AG04449 (cell line): ENCODE results near the gene LTBP2.

ENCODE experiments used
- CTCF ChIA-PET: fragments of 350-600 bp; formaldehyde crosslinking; extraction: SDS; loops from one replicate; lab custom pipeline; 2021; ENCODE audit warnings: antibody characterized with exemption; lab: Yijun Ruan, JAX
- POLR2A ChIA-PET: fragments of 400-600, 350-600 bp; formaldehyde crosslinking; extraction: SDS; loops from one replicate; lab custom pipeline; 2020; ENCODE audit warnings: antibody characterized with exemption, inconsistent platforms; lab: Yijun Ruan, JAX
- DNase-seq: peaks from one replicate; pipeline ENCODE4 v3.0.0-alpha.2; 2010; ENCODE audit warnings: low read depth, low spot score
- H3K4me3 ChIP-seq: 2 replicates; pipeline ENCODE4 v1.5.1; 2011; ENCODE audit warnings: low read depth, mild to moderate bottlenecking, control low read depth, low read length
- TF ChIP-seq, protein P1 (sequence below): IDR thresholded peaks from one replicate; pipeline ENCODE4 v1.5.1; 2011; ENCODE audit warnings: mild to moderate bottlenecking, moderate library complexity, low read length, control low read depth, inconsistent platforms; ENCODE audit not compliant: insufficient read depth; ENCODE audit errors: missing control alignments

The LTBP2 gene

DNA sequence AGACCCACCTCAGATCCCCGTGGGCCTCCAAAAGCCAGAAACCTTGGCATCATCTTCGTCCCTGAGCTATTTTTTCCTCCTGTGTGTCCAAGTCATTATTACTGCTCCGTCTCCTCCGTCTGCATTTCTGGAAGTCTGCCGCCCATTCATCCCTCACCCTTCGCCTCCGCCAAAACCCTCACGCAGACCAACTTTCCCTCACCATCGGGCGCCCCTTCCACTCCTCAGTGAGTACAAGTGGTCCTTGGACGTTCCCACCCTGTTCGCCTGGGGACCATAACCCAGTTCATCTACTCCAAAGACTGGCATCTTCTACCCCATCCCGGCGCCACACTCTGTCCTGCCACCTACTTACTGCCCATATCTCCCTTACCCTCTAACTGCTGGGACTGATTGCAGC, 3.7 kb upstream of the LTBP2 start:
- CTCF ChIA-PET, result interaction anchor here (0.8 to 5.2 kb wide), 23 partner anchors 9 to 245 kb away, joined by 3 to 27 read pairs (median 4); no protein-coding TSS in a partner anchor
- H3K4me3 ChIP-seq, result no peak overlapping the region
- no peak for DNase-seq
- TF ChIP-seq, protein P1, sequence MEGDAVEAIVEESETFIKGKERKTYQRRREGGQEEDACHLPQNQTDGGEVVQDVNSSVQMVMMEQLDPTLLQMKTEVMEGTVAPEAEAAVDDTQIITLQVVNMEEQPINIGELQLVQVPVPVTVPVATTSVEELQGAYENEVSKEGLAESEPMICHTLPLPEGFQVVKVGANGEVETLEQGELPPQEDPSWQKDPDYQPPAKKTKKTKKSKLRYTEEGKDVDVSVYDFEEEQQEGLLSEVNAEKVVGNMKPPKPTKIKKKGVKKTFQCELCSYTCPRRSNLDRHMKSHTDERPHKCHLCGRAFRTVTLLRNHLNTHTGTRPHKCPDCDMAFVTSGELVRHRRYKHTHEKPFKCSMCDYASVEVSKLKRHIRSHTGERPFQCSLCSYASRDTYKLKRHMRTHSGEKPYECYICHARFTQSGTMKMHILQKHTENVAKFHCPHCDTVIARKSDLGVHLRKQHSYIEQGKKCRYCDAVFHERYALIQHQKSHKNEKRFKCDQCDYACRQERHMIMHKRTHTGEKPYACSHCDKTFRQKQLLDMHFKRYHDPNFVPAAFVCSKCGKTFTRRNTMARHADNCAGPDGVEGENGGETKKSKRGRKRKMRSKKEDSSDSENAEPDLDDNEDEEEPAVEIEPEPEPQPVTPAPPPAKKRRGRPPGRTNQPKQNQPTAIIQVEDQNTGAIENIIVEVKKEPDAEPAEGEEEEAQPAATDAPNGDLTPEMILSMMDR, result no peak
- POLR2A ChIA-PET, result interaction anchor here (0.8 to 2.0 kb wide), 6 partner anchors 41 to 148 kb away, joined by 3 to 18 read pairs (median 5); partner anchors contain the start of gene YLPM1

DNA sequence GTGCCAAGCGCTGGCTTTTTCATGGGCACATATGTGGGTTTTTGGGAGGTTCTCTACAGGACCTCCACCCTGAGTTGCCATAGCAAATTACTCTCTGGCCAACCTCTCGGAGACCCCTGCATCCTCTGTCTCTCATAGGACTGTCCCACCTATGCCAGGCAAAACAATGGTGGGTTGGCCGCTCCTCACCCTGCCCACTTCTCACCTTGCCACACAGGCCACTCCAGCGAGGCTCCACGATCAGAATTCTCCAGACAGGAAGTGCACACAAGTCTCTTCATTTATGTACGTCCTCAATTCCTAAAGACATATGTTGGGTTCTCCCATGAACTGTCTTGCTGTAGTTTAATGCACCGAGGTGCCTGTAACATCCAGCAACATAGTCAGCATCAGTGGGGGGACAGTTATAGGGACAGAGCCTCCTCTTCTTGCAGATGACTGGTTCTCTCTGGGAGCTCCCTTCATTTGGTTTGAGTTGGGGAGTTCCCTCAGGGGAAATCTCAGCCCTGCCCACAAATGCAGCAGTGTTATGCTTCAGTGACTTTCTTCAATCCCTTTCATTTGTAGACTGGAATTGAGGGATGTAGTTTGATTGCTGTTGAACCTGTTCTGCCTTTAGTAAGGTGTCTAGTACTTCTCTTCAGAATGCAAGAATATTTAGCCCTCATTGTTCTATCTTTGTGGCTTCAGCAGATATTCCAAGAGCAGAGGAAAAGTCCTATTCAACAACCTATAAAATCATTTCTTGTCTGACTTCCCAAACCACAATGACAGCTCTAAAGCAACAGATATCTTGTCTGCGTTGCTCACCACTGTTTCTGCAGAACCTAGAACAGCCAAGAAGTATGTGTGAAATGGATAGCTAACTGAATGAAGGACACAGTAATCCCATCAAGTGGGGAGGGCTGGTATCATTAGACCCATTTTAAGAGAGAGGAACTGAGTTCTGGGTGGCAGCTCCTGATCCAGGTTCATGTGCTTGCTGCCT, 2.8 kb upstream of the LTBP2 start:
- ChIA-PET POLR2A (interaction anchor here (0.6 to 0.9 kb wide), 3 partner anchors 43 to 149 kb away, joined by 3 to 5 read pairs (median 4); no protein-coding TSS in a partner anchor), CTCF (interaction anchor here (0.8 to 3.1 kb wide), 20 partner anchors 8 to 246 kb away, joined by 3 to 11 read pairs (median 3); no protein-coding TSS in a partner anchor)
- TF ChIP-seq, protein P1, result no peak
- DNase-seq, result no peak
- H3K4me3 ChIP-seq, result no peak overlapping the region

DNA sequence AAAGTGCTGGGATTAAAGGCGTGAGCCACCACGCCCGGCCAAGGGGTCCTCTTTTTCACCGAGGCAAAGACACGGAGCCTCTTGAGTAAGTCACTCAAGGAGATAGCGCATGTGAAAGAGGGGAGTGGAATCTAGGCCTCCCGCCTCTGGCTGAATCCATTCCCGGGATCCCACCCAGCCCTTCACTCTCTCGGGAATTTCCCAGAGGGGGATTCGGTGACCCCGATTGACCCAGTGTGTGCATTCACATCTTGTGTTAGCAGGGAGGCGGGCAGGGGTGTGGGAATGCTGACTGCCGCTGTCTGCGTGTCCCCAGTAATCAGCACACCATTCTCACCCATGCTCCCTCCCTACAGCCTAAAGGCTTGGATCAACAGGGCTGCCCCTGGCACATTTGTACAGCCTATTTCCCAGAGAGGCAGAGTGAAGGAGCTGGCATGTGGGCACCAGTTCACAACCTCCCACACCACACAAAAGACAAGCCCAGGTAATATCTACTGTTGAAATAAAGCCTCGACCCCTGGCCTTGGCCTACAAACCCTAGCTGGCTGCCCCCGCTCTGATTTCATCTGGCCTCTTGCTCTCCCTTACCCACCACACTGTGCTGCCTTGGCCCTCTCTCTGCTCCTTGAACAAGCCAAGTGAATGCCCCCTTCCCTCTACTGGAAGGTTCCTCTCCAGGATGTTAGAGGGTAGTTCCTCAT, 1.3 kb upstream of the LTBP2 start:
- TF ChIP-seq, protein P1, result no peak
- H3K4me3 ChIP-seq, result no peak overlapping the region
- POLR2A ChIA-PET, result interaction anchor here (1.0 to 1.9 kb wide), 2 partner anchors 21 to 150 kb away, joined by 3 to 9 read pairs; partner anchors contain the start of gene YLPM1
- no peak for DNase-seq
- CTCF ChIA-PET, result interaction anchor here (0.6 to 12.5 kb wide), 34 partner anchors 8 to 244 kb away, joined by 3 to 318 read pairs (median 6); partner anchors contain the start of genes AREL1, FCF1 and YLPM1

DNA sequence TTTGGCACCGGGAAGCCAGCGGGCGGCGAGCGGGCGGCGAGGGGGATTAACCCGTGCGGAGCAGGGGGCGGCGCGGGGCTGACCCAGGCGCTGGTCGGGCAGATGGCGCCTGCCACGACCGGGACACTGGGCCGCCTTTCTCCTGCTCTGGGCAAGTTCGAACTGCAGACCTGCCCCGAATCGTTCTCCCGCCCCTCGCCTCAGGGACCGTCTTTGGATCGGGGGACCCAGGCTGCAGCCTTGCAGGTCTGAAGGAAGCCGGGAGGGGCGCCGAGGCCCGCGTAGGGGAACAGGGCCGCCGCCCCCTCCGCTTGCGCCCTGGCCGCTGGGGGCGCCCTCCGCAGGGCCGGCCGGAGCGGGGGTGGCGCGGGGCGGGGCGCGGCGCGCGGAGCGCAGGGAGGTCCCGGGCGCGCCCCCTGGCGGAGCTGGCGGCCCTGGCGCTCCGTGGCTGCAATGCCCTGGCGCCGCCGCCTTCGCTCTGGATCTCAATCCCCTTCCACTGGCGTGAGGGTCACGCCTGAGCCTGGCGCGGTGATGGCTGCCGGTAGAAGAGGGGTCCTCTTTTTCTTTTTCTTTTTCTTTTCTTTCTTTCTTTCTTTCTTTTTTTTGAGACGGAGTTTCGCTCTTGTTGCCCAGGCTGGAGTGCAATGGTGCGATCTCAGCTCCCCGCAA, 449 bp upstream of the LTBP2 start:
- no peak for DNase-seq
- TF ChIP-seq, protein P1, result peak; percentile 73
- CTCF ChIA-PET, result interaction anchor here (0.6 to 12.5 kb wide), 60 partner anchors 7 to 293 kb away, joined by 3 to 318 read pairs (median 4); partner anchors contain the start of genes AREL1, FCF1 and YLPM1
- H3K4me3 ChIP-seq, result peak overlapping the region; percentile 67
- POLR2A ChIA-PET, result interaction anchor here (0.5 to 1.9 kb wide), 4 partner anchors 22 to 151 kb away, joined by 3 to 9 read pairs (median 4); partner anchors contain the start of gene YLPM1

DNA sequence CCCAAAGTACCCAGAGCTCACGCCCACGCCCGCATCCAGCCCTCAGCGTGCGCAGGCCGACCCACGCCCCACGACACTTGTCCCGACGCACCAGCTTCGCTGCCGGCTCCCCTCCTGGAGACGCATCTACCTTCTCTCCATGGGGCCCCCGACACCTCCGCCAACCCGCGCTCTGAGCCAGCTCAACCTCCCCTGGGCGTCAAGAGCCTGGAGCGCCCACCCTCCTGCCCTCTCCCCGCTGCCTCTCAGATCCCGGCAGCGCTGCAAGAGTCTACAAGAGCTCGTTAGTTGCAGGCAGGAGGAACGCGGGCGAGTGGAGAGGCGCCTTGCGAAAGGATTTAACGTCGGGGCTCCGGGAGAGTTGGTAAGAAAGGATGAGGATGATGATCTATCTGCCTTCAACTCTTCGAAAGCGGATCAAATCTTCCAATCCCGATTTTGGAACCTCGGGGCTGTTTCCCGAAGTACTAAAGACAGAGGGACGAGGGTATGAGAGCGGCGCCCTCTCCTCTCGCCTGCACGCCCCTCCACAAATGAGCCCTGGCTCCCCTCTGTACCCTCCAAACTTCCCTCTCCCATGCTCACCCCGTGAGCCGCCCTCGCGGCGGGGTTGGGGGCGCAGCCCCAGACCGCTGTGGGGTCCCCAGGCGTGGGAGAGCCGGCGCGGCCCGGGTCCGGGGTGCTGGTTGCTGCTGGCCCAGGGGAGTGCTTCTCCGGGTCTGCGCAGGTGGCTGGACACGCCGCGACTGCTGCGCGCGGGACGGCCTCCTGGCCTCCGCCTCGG, 979 bp downstream of the LTBP2 start:
- CTCF ChIA-PET, result interaction anchor here (0.7 to 12.5 kb wide), 46 partner anchors 8 to 246 kb away, joined by 3 to 318 read pairs (median 6); partner anchors contain the start of genes AREL1, FCF1 and YLPM1
- TF ChIP-seq, protein P1, result no peak
- no peak for DNase-seq
- POLR2A ChIA-PET, result interaction anchor here (0.7 to 1.9 kb wide), 5 partner anchors 8 to 40 kb away, joined by 3 to 9 read pairs (median 4); no protein-coding TSS in a partner anchor
- H3K4me3 ChIP-seq, result peak overlapping the region; percentile 67
